Osteocyte (in vitro differentiated cells): Measurements from ENCODE around the gene GNB2. TPM values are rescaled to one million over a fixed set of nuclear protein-coding genes. Genes with fewer than 3 reads are reported as not detected.

ENCODE experiments used
- DNase-seq: peaks from one replicate; pipeline ENCODE4 v3.0.0; 2021; ENCODE audit warnings: mixed read lengths; ENCODE audit not compliant: unreplicated experiment; ENCODE audit errors: extremely low spot score
- H3K27ac Mint-ChIP-seq: one replicate; pipeline ENCODE4 v1.8.0; 2021; ENCODE audit warnings: mild to moderate bottlenecking, mixed read lengths; ENCODE audit not compliant: unreplicated experiment
- H3K27me3 Mint-ChIP-seq: one replicate; pipeline ENCODE4 v1.8.0; 2021; ENCODE audit warnings: mixed read lengths; ENCODE audit not compliant: unreplicated experiment
- H3K36me3 Mint-ChIP-seq: one replicate; pipeline ENCODE4 v1.8.0; 2021; ENCODE audit warnings: mixed read lengths; ENCODE audit not compliant: unreplicated experiment
- H3K4me1 Mint-ChIP-seq: one replicate; pipeline ENCODE4 v1.8.0; 2021; ENCODE audit warnings: mixed read lengths; ENCODE audit not compliant: unreplicated experiment
- H3K4me3 Mint-ChIP-seq: one replicate; pipeline ENCODE4 v1.8.0; 2021; ENCODE audit warnings: mild to moderate bottlenecking, moderate library complexity, mixed read lengths; ENCODE audit not compliant: unreplicated experiment
- H3K9me3 Mint-ChIP-seq: one replicate; pipeline ENCODE4 v1.8.0; 2021; ENCODE audit warnings: mixed read lengths; ENCODE audit not compliant: unreplicated experiment
- total RNA-seq: library from RNA; stranded (reverse); gene quantifications from 2 replicates; pipeline ENCODE4 v1.2.1, GENCODE V29; 2021
- TF ChIP-seq, protein P1 (sequence below): fragments of 200-600 bp; sonication (generic); IDR thresholded peaks from 2 replicates; pipeline ENCODE4 v1.5.0; 2021; ENCODE audit warnings: antibody characterized with exemption, mild to moderate bottlenecking, moderate library complexity

GNB2 gene
- total RNA-seq, 1 donor from 2014 or later = 229 TPM

- no peak overlapping the region for H3K27ac Mint-ChIP-seq
These were observed 9.6 kb downstream of the GNB2 start for GRCh38 chr7:100682991-100683658.

DNA sequence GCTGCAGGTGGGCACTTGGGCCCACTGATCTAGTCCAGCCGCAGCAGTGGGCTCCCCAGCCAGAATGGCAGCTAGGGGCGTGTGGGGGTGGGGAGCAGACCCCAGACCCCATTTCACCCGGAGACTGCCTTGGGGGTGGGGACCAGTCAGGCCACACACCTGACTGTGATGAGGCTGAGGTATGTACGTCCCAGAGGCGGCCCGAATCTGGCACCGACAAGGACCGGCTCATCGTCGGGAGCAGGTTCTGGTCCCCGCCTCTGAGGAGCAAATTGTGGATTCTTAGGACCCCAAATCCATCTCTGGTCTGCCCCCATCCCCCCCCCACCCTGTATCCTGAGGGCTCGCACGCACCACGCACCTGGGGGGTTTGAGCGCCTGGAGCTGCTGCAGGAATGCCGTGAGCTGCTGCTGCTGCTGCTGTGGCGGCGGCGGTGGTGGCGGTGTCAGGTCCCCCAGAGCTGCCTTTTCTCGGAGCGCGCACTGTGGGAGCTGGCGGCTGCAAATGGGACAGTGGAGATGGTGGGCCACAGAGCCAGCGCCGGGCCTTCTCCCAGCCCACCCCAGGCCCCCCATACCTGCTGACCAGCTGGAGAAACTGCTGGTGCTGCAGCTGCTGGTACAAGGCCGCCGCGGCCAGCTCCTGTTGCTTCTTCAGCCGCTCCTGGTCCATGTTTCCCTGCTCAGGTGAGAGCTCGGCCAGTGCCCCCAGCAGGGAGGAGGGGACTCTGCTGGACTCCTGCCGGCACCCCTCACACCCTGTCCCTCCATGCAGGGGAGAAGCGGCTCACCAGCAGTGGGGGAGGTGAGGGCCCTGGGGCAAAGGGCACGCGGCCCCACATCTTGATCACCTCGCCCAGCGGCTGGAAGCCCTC lies 10.4 kb downstream of the GNB2 start:
- peaks cover 24% of the 10 kb centered on the region for H3K36me3 Mint-ChIP-seq
- H3K4me1 Mint-ChIP-seq = peaks cover 12% of the 10 kb centered on the region
- no peaks in the 10 kb centered on the region for H3K9me3 Mint-ChIP-seq
- no peak overlapping the region for H3K27ac Mint-ChIP-seq
- no peak overlapping the region for H3K4me3 Mint-ChIP-seq
- DNase-seq = no peak
- H3K27me3 Mint-ChIP-seq = no peaks in the 10 kb centered on the region
- TF ChIP-seq, protein P1, sequence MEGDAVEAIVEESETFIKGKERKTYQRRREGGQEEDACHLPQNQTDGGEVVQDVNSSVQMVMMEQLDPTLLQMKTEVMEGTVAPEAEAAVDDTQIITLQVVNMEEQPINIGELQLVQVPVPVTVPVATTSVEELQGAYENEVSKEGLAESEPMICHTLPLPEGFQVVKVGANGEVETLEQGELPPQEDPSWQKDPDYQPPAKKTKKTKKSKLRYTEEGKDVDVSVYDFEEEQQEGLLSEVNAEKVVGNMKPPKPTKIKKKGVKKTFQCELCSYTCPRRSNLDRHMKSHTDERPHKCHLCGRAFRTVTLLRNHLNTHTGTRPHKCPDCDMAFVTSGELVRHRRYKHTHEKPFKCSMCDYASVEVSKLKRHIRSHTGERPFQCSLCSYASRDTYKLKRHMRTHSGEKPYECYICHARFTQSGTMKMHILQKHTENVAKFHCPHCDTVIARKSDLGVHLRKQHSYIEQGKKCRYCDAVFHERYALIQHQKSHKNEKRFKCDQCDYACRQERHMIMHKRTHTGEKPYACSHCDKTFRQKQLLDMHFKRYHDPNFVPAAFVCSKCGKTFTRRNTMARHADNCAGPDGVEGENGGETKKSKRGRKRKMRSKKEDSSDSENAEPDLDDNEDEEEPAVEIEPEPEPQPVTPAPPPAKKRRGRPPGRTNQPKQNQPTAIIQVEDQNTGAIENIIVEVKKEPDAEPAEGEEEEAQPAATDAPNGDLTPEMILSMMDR = no peak

More at GRCh38 chr7:100682991-100683658, 9.6 kb downstream of the GNB2 start:
- Mint-ChIP-seq H3K9me3 (no peaks in the 10 kb centered on the region), H3K4me3 (no peak overlapping the region), H3K27me3 (no peaks in the 10 kb centered on the region), H3K4me1 (peaks cover 10% of the 10 kb centered on the region), H3K36me3 (peaks cover 25% of the 10 kb centered on the region)
- TF ChIP-seq, protein P1 = no peak
- no peak for DNase-seq

DNA sequence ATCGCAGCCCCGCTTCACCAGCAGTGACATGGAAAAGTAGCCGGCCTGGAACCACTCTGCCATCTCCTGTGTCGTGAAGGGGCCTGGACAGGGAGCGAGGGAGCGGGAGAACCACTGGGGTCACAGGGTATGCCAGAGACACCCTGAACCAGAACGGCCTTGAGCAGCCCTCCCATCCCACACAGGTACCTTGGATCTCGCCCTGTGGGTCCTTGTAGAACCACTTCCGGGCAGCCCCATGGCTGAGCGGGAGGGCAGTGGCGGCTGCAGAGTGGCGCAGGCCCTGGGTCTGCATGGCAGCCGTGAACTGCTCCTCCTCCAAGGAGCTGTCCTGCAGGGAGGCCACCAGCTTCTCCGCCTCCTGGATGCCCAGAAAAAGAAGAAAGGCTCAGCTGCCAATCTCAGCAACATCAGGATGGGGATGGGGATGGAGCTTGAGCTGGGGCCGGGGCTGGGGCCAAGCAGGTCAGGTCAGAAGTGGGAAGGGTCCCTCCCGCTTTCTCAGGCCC lies 11.0 kb downstream of the GNB2 start:
- Mint-ChIP-seq H3K27ac (no peak overlapping the region), H3K27me3 (no peaks in the 10 kb centered on the region), H3K36me3 (peaks cover 23% of the 10 kb centered on the region), H3K9me3 (no peaks in the 10 kb centered on the region), H3K4me3 (no peak overlapping the region), H3K4me1 (peaks cover 12% of the 10 kb centered on the region)
- TF ChIP-seq, protein P1 = no peak
- no peak for DNase-seq

GRCh38 chr7:100685049-100685605 lies 11.6 kb downstream of the GNB2 start:
- Mint-ChIP-seq H3K27ac (no peak overlapping the region), H3K4me1 (peaks cover 11% of the 10 kb centered on the region), H3K4me3 (no peak overlapping the region), H3K27me3 (no peaks in the 10 kb centered on the region), H3K36me3 (peaks cover 21% of the 10 kb centered on the region), H3K9me3 (no peaks in the 10 kb centered on the region)
- DNase-seq = no peak
- TF ChIP-seq, protein P1 = no peak
